A673 (cell line): Measurements from ENCODE around the gene HPN.

ENCODE experiments used
- EZH2 ChIP-seq: fragments of 200-600 bp; sonication (generic); IDR thresholded peaks from 2 replicates; pipeline ENCODE4 v1.6.1; 2017; ENCODE audit warnings: borderline replicate concordance, low read depth, mild to moderate bottlenecking, mixed read lengths, antibody characterized with exemption, low read length; ENCODE audit not compliant: poor library complexity, severe bottlenecking
- TF ChIP-seq, protein P1 (sequence below): fragments of 300-800, 200-600 bp; sonication (generic); conservative IDR thresholded peaks from 2 replicates; pipeline ENCODE4 v1.5.1; 2017; ENCODE audit warnings: low read depth, mild to moderate bottlenecking, antibody characterized with exemption, low read length, moderate library complexity, mixed read lengths

DNA sequence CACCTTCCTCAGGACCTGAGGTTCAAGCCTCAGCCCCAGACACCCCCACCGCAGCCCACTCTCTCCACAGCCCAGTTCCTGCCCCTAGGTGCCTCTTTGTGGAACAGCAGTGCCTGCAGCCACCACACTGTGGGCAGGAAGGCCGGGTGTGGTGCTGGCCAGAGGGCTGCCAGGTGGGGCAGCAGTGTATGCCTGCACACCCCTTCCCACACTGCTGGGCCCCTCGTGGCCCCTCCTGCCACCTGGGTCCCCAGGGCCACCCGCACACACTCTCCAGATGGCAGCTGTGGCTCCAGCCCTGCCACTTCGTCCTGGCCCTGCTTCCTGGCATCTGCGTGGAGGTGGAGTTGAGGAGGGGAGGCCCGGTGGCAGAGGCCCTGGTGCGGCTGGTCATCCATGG, 35.1 kb downstream of the HPN start:
- TF ChIP-seq, protein P1, sequence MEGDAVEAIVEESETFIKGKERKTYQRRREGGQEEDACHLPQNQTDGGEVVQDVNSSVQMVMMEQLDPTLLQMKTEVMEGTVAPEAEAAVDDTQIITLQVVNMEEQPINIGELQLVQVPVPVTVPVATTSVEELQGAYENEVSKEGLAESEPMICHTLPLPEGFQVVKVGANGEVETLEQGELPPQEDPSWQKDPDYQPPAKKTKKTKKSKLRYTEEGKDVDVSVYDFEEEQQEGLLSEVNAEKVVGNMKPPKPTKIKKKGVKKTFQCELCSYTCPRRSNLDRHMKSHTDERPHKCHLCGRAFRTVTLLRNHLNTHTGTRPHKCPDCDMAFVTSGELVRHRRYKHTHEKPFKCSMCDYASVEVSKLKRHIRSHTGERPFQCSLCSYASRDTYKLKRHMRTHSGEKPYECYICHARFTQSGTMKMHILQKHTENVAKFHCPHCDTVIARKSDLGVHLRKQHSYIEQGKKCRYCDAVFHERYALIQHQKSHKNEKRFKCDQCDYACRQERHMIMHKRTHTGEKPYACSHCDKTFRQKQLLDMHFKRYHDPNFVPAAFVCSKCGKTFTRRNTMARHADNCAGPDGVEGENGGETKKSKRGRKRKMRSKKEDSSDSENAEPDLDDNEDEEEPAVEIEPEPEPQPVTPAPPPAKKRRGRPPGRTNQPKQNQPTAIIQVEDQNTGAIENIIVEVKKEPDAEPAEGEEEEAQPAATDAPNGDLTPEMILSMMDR: no peak
- TF ChIP-seq EZH2: no peak
